Ovary (tissue), 9 donors: Measurements from ENCODE around the gene KCNJ8. TPM values are rescaled to one million over a fixed set of nuclear protein-coding genes. Genes with fewer than 3 reads are reported as not detected.
"Not testable (repeated sequence)": the region's sequence is repeated elsewhere in the genome, so short reads cannot be mapped to it uniquely, and the experiment has no call there.

Experiments
- DNase-seq, 5 donors: peaks; one replicate each; pipeline ENCODE4 v3.0.0-alpha.2; 2019 to 2020
- H3K27ac ChIP-seq, 2 donors: fragments of 200-600 bp; one replicate each; pipeline versions ENCODE4 v1.5.1 to v1.8.0; 2019 to 2022
- H3K27me3 ChIP-seq: fragments of 200-600 bp; one replicate; pipeline ENCODE4 v1.8.0; 2022
- H3K36me3 ChIP-seq: fragments of 200-600 bp; sonication (generic); one replicate; pipeline ENCODE4 v1.5.1; 2019
- H3K4me1 ChIP-seq: one replicate; pipeline ENCODE4 v1.8.1; 2013; ENCODE audit warnings: mild to moderate bottlenecking, moderate library complexity; ENCODE audit not compliant: insufficient read depth
- H3K4me3 ChIP-seq: fragments of 200-600 bp; sonication (generic); one replicate; pipeline ENCODE4 v1.5.1; 2017
- H3K9me3 ChIP-seq, 2 donors: fragments of 200-600 bp in 1 of 2; sonication (generic) in 1 of 2; one replicate each; pipeline versions ENCODE4 v1.5.1 to v1.8.1; 2013 to 2019; ENCODE audit warnings: mild to moderate bottlenecking in 1 of 2, moderate library complexity in 1 of 2
- CTCF ChIP-seq, 3 donors: fragments of 450-650 bp in 2 of 3; fragments of 200-600 bp in 1 of 3; IDR thresholded peaks; one replicate each; pipeline versions ENCODE4 v1.5.1 to v1.8.0; 2016 to 2022; ENCODE audit warnings: antibody characterized with exemption in 3 of 3, mild to moderate bottlenecking in 1 of 3
- EP300 ChIP-seq: sonication (generic); formaldehyde crosslinking; IDR thresholded peaks from one replicate; pipeline ENCODE4 v1.6.1; 2017; ENCODE audit warnings: antibody characterized with exemption
- POLR2A ChIP-seq: fragments of 450-650 bp; IDR thresholded peaks from one replicate; pipeline ENCODE4 v1.6.1; 2017; ENCODE audit warnings: antibody characterized with exemption, mild to moderate bottlenecking, moderate library complexity
- WGBS, 3 donors: extraction: QIAGEN DNeasy Blood & Tissue Kit in 1 of 3; methylation state at CpG; one replicate each; pipeline versions ENCODE4 v1.1.5 to v1.1.7; 2013 to 2017; 5-methylcytosine and 5-hydroxymethylcytosine counted together
- intact Hi-C, 4 donors: fragments of 100-400 bp; cut with DNase I; formaldehyde crosslinking; loops; one replicate each; pipeline versions ENCODE4 v1.11.0 to v1.15.1; 2022 to 2023
- polyA plus RNA-seq, 2 donors: library from polyadenylated mRNA; stranded (reverse); fragments of 200-250 nt in 1 of 2; fragments of 350-450 nt in 1 of 2; fragmentation: Illumina TruSeq in 1 of 2; extraction: RNeasy Lipid Tissue Mini Kit (QIAGEN cat#74804) in 1 of 2; gene quantifications; one replicate each; pipeline ENCODE4 v1.2.3, GENCODE V29; 2013 to 2014
- total RNA-seq, 7 donors: library from RNA; depleted of rRNA in 2 of 7; stranded (reverse); fragments of >200 nt in 2 of 7; fragmentation: NEBNext Ultra II Directional in 3 of 7; extraction: Animal tissue kit (Norgen Biotek cat#: 25700) in 3 of 7; gene quantifications; one replicate each; pipeline versions ENCODE4 v1.1.0 to v1.2.4, GENCODE V29; 2016 to 2023
- donor health status: DM: no; HTN: no; CAD: no; lungs with moderate emphysema.
- donor health status: DM: no; HTN: no; CAD: no.
- donor health status: Bipolar disorder and iron deficiency.
- donor health status: DM: yes; HTN: yes; CAD: no.
- donor health status: DM: no; HTN: no; CAD: no.
- donor health status: DM: yes; HTN: yes; CAD: no.

The KCNJ8 gene
- total and polyA plus RNA-seq, 9 donors, result 13.0 to 32.5 (median 17.4) TPM

GRCh38 chr12:21788089-21788983 lies 13.8 kb upstream of the KCNJ8 start:
- H3K27ac ChIP-seq, result no peak overlapping the region
- intact Hi-C loops, result no loop called here
- DNase-seq, result peak in 3 of 5 donors; percentile 44 to 52 (median 46)
- TF ChIP-seq EP300 (no peak), CTCF (IDR thresholded peaks at IDR 0.05) (no peak), POLR2A (no peak)
- peaks cover 5% of the 10 kb centered on the region for H3K4me1 ChIP-seq
- H3K9me3 ChIP-seq, result no peaks in the 10 kb centered on the region
- H3K27me3 ChIP-seq, result no peaks in the 10 kb centered on the region
- no peak overlapping the region for H3K4me3 ChIP-seq
- H3K36me3 ChIP-seq, result no peaks in the 10 kb centered on the region
- 44 to 52% (median 50%) methylated on average over 7 of the region's 7 CpGs for WGBS, 3 donors

DNA sequence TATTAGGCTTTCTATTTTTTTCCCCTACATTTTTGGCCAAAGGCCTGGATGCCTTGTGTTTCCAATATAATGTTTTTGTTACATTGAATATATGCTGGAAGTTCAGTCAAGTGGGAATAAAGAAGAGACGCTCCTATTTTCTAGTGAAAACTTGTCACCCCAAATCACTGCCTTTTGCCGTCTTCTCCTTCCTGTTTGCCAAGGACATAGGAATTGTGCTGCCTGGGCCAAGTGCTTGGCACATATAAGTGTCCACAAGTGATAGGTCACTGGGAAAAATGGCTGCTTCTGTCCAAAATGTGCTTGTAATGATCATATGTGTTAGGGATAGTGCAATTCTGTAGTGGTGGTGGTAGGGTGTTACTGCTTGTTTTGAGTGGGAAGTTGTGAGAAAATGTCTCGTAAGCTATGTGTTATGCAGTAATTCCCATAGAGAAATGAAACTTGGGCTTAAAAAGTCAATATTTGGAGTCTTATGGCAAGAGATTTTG lies 11.6 kb upstream of the KCNJ8 start:
- 24 to 33% (median 29%) methylated on average over 3 of the region's 3 CpGs for WGBS, 3 donors

DNA sequence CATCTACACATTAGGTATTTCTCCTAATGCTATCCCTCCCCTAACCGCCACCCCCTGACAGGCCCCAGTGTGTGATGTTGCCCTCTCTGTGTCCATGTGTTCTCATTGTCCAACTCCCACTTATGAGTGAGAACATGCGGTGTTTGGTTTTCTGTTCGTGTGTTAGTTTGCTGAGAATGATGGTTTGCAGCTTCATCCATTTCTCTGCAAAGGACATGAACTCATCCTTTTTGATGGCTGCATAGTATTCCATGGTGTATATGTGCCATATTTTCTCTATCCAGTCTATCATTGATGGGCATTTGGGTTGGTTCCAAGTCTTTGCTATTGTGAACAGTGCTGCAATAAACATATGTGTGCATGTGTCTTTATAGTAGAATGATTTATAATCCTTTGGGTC lies 8.2 kb upstream of the KCNJ8 start:
- intact Hi-C loops, H3K27ac ChIP-seq: not testable (repeated sequence)
- WGBS, 3 donors, result 90 to 93% (median 91%) methylated on average over 3 of the region's 3 CpGs

More for the DNA sequence above, 11.6 kb upstream of the KCNJ8 start:
- intact Hi-C loops, result no loop called here
- Histone ChIP-seq H3K9me3 (no peaks in the 10 kb centered on the region), H3K4me3 (no peak overlapping the region), H3K27me3 (no peaks in the 10 kb centered on the region), H3K4me1 (peaks cover 5% of the 10 kb centered on the region), H3K27ac (peak overlapping the region; percentile 39 to 55), H3K36me3 (no peaks in the 10 kb centered on the region)
- no peak for DNase-seq
- TF ChIP-seq POLR2A (no peak), EP300 (no peak), CTCF (IDR thresholded peaks at IDR 0.05) (no peak)

DNA sequence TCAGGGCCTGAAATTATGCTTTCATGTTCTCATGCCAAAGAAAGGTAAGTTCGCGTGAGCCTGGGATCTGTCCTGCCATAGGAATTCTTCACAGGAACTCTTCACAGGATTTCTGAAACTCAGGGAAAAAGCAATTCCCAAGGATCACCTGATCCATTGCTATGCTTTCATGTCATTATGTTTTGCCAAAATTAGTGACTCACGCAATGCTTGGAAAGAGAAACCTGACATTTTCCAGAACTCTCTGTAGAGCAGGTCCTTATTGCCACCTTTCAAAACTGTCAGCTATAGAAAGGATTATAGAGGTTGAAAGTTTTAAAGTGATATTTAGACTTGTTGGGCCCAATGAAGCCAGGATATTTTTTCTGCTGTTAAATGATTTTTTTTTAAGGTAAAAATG lies 6.3 kb upstream of the KCNJ8 start:
- no peak for DNase-seq
- Histone ChIP-seq H3K36me3 (no peaks in the 10 kb centered on the region), H3K27ac (no peak overlapping the region), H3K27me3 (no peaks in the 10 kb centered on the region), H3K4me1 (no peaks in the 10 kb centered on the region), H3K9me3 (no peaks in the 10 kb centered on the region), H3K4me3 (no peak overlapping the region)
- 56 to 78% (median 72%) methylated on average over 3 of the region's 3 CpGs for WGBS, 3 donors
- intact Hi-C loops, result no loop called here
- TF ChIP-seq EP300 (no peak), POLR2A (no peak), CTCF (IDR thresholded peaks at IDR 0.05) (no peak)

More for the DNA sequence above, 8.2 kb upstream of the KCNJ8 start:
- DNase-seq, H3K4me1 ChIP-seq, H3K9me3 ChIP-seq, H3K27me3 ChIP-seq, H3K4me3 ChIP-seq, H3K36me3 ChIP-seq: not testable (repeated sequence)

GRCh38 chr12:21776175-21776574 lies 1.7 kb upstream of the KCNJ8 start:
- WGBS, 3 donors, result 90 to 96% (median 93%) methylated on average over 3 of the region's 3 CpGs
- Histone ChIP-seq H3K36me3 (no peaks in the 10 kb centered on the region), H3K4me3 (no peak overlapping the region), H3K9me3 (no peaks in the 10 kb centered on the region), H3K27me3 (no peaks in the 10 kb centered on the region), H3K27ac (peak overlapping the region in 1 of 2 donors; percentile 81), H3K4me1 (no peaks in the 10 kb centered on the region)
- no peak for DNase-seq
- intact Hi-C loops, result loop anchor here in 2 of 4 donors (10.0 kb wide), 1 partner anchor 59 kb away; no protein-coding TSS in a partner anchor
- no peak for TF ChIP-seq POLR2A
- no peak for TF ChIP-seq CTCF (IDR thresholded peaks at IDR 0.05)
- no peak for TF ChIP-seq EP300
